B cell (primary cell): ENCODE measurements around the gene KCTD20. TPM values are rescaled to one million over a fixed set of nuclear protein-coding genes. Genes with fewer than 3 reads are reported as not detected.

ENCODE experiments used
- ATAC-seq: fragments of 200-7000 bp; cut with Tn5 transposase; one replicate; pipeline ENCODE4 v1.10.0; 2021; ENCODE audit warnings: low read depth, mild to moderate bottlenecking, moderate number of reproducible peaks, moderate library complexity
- CTCF ChIA-PET: fragments of 350-600 bp; sonication (Branson Sonifier 250); formaldehyde crosslinking; loops from one replicate; lab custom pipeline; 2021; ENCODE audit warnings: antibody characterized with exemption, inconsistent platforms; lab: Charles Lee
- POLR2A ChIA-PET: fragments of 350-600 bp; sonication (Branson Sonifier 250); formaldehyde crosslinking; loops from one replicate; lab custom pipeline; 2021; ENCODE audit warnings: antibody characterized with exemption; lab: Charles Lee
- DNase-seq: peaks from one replicate; pipeline ENCODE4 v3.0.0; 2013
- H2AFZ ChIP-seq: 2 replicates; pipeline ENCODE4 v1.6.1; 2012; ENCODE audit warnings: mild to moderate bottlenecking, low read depth, low read length; ENCODE audit not compliant: insufficient read depth, poor library complexity, severe bottlenecking
- H3K27ac ChIP-seq, 2 donors: 1 replicate in 1 of 2; 2 replicates in 1 of 2; pipeline ENCODE4 v1.5.1; 2012 to 2013; ENCODE audit warnings: low read length in 2 of 2, mild to moderate bottlenecking in 2 of 2, moderate library complexity in 1 of 2
- H3K27me3 ChIP-seq, 4 experiments: fragments of 200-600 bp in 1 of 4; sonication (generic) in 1 of 4; replicated peaks in 1 of 4; 1 replicate in 2 of 4; 2 replicates in 2 of 4; pipeline versions ENCODE4 v1.6.1 to v1.7.0; 2013 to 2016; ENCODE audit warnings: low read length in 3 of 4, mild to moderate bottlenecking in 2 of 4, mixed read lengths in 1 of 4, moderate library complexity in 1 of 4; ENCODE audit not compliant: insufficient read depth in 4 of 4, control insufficient read depth in 3 of 4; ENCODE audit errors: control extremely low read depth in 1 of 4
- H3K36me3 ChIP-seq, 2 experiments: replicated peaks in 1 of 2; 1 replicate in 1 of 2; 2 replicates in 1 of 2; pipeline versions ENCODE4 v1.6.1 to v1.7.1; 2013; ENCODE audit warnings: low read length in 1 of 2; ENCODE audit not compliant: insufficient read depth in 2 of 2, control insufficient read depth in 1 of 2; ENCODE audit errors: control extremely low read depth in 1 of 2, extremely low read depth in 1 of 2
- H3K4me1 ChIP-seq, 2 donors: fragments of 200-600 bp in 1 of 2; sonication (generic) in 1 of 2; 1 replicate in 1 of 2; 2 replicates in 1 of 2; pipeline versions ENCODE4 v1.5.1 to v1.6.1; 2013 to 2017; ENCODE audit warnings: low read length in 2 of 2; ENCODE audit not compliant: control insufficient read depth in 2 of 2, insufficient read depth in 2 of 2
- H3K4me2 ChIP-seq: replicated peaks from 2 replicates; pipeline ENCODE3; 2012; ENCODE audit warnings: mild to moderate bottlenecking, low read depth, low read length; ENCODE audit not compliant: poor library complexity, severe bottlenecking
- H3K4me3 ChIP-seq, 5 experiments: fragments of 200-600 bp in 1 of 5; sonication (generic) in 1 of 5; 1 replicate in 3 of 5; 2 replicates in 2 of 5; pipeline versions ENCODE4 v1.5.1 to v1.7.0; 2011 to 2016; ENCODE audit warnings: low read length in 4 of 5, mild to moderate bottlenecking in 4 of 5, low read depth in 2 of 5, control low read depth in 1 of 5, moderate library complexity in 1 of 5; ENCODE audit not compliant: insufficient read depth in 1 of 5; ENCODE audit errors: control extremely low read depth in 1 of 5, extremely low read depth in 1 of 5
- H3K79me2 ChIP-seq: fragments of 200-600 bp; sonication (generic); one replicate; pipeline ENCODE4 v1.6.0; 2016; ENCODE audit warnings: low read length; ENCODE audit not compliant: control insufficient read depth, insufficient read depth
- H3K9ac ChIP-seq: fragments of 200-600 bp; sonication (generic); 2 replicates; pipeline ENCODE4 v1.6.1; 2017; ENCODE audit warnings: mild to moderate bottlenecking, low read length, moderate library complexity
- H3K9me3 ChIP-seq, 3 donors: one replicate each; pipeline versions ENCODE4 v1.6.1 to v1.7.1; 2013; ENCODE audit warnings: low read length in 2 of 3; ENCODE audit not compliant: control insufficient read depth in 2 of 3, insufficient read depth in 1 of 3; ENCODE audit errors: control extremely low read depth in 1 of 3
- H4K20me1 ChIP-seq: 2 replicates; pipeline ENCODE4 v1.6.0; 2012; ENCODE audit warnings: mild to moderate bottlenecking, low read length; ENCODE audit not compliant: insufficient read depth, control insufficient read depth, poor library complexity, severe bottlenecking
- H3K27ac Mint-ChIP-seq: one replicate; pipeline ENCODE4 v1.8.0; 2021; ENCODE audit warnings: mixed read lengths
- H3K27me3 Mint-ChIP-seq: one replicate; pipeline ENCODE4 v1.8.0; 2021; ENCODE audit warnings: mixed read lengths
- H3K4me1 Mint-ChIP-seq: one replicate; pipeline ENCODE4 v1.8.0; 2021; ENCODE audit warnings: mixed read lengths
- H3K4me3 Mint-ChIP-seq: one replicate; pipeline ENCODE4 v1.8.0; 2021; ENCODE audit warnings: mixed read lengths
- H3K9me3 Mint-ChIP-seq: one replicate; pipeline ENCODE4 v1.8.0; 2022; ENCODE audit warnings: mixed read lengths; ENCODE audit not compliant: insufficient read depth
- CTCF ChIP-seq: fragments of 200-600 bp; IDR thresholded peaks from one replicate; pipeline ENCODE4 v1.8.0; 2022; ENCODE audit warnings: antibody characterized with exemption, mild to moderate bottlenecking
- EZH2 ChIP-seq: IDR thresholded peaks from 2 replicates; pipeline ENCODE4 v1.6.1; 2012; ENCODE audit warnings: borderline replicate concordance, low read depth, mild to moderate bottlenecking, moderate library complexity, low read length; ENCODE audit not compliant: insufficient read depth, poor library complexity, severe bottlenecking
- WGBS: methylation state at CpG from one replicate; pipeline ENCODE4 v1.1.5; 2013; ENCODE audit warnings: missing lambda C conversion rate; ENCODE audit not compliant: insufficient coverage; 5-methylcytosine and 5-hydroxymethylcytosine counted together
- intact Hi-C: fragments of 100-400 bp; cut with micrococcal nuclease; formaldehyde crosslinking; loops from one replicate; pipeline ENCODE4 v1.10.0; 2022
- polyA plus RNA-seq: library from polyadenylated mRNA; depleted of rRNA; stranded (reverse); fragments of >200 nt; gene quantifications from 2 replicates; pipeline ENCODE4 v1.2.3, GENCODE V29; 2012
- total RNA-seq, 2 donors: library from RNA; stranded (reverse); fragments of 120-200 nt in 1 of 2; gene quantifications; 1 replicate in 1 of 2; 2 replicates in 1 of 2; pipeline versions ENCODE4 v1.2.3 to v1.2.4, GENCODE V29; 2013 to 2022

The KCTD20 gene
- total and polyA plus RNA-seq, 2 donors (not counting 1 experiment from before 2014, with no cell fraction given): 19.5 to 37.5 TPM

- H3K4me3 Mint-ChIP-seq: no peak overlapping the region
- H3K9me3 ChIP-seq: no peaks in the 10 kb centered on the region
- H3K4me3 ChIP-seq: no peak overlapping the region
- CTCF ChIA-PET: no interaction called here
- no peaks in the 10 kb centered on the region for H4K20me1 ChIP-seq
- DNase-seq (no peak), ATAC-seq (no peak)
- H3K27me3 Mint-ChIP-seq: no peaks in the 10 kb centered on the region
- WGBS: no CpG with 5 or more reads among the region's 3 CpGs
- H3K9ac ChIP-seq: no peak overlapping the region
- no peak overlapping the region for H3K27ac ChIP-seq
- no peak overlapping the region for H3K4me2 ChIP-seq
- POLR2A ChIA-PET: no interaction called here
- no peaks in the 10 kb centered on the region for H3K79me2 ChIP-seq
- peaks cover 1% of the 10 kb centered on the region for H3K4me1 Mint-ChIP-seq
- H2AFZ ChIP-seq: no peak overlapping the region
- H3K4me1 ChIP-seq: no peaks in the 10 kb centered on the region
- H3K36me3 ChIP-seq: peaks cover 4 to 53% of the 10 kb centered on the region in 2 experiments
- no peaks in the 10 kb centered on the region for H3K9me3 Mint-ChIP-seq
- intact Hi-C loops: no loop called here
- H3K27ac Mint-ChIP-seq: no peak overlapping the region
- TF ChIP-seq CTCF (no peak), EZH2 (no peak)
- H3K27me3 ChIP-seq: no peaks in the 10 kb centered on the region
Measured at GRCh38 chr6:36504181-36504580, 61.4 kb downstream of the KCTD20 start.

GRCh38 chr6:36504982-36505381 is 62.2 kb downstream of the KCTD20 start:
- ChIA-PET POLR2A (interaction anchor here (0.6 kb wide), 1 partner anchor 11 kb away, joined by 3 read pairs; no protein-coding TSS in a partner anchor), CTCF (no interaction called here)
- Mint-ChIP-seq H3K27ac (no peak overlapping the region), H3K27me3 (no peaks in the 10 kb centered on the region), H3K9me3 (no peaks in the 10 kb centered on the region), H3K4me1 (peaks cover 1% of the 10 kb centered on the region), H3K4me3 (no peak overlapping the region)
- Histone ChIP-seq H3K4me1 (no peaks in the 10 kb centered on the region), H3K79me2 (no peaks in the 10 kb centered on the region), H3K27ac (no peak overlapping the region), H3K36me3 (peaks cover 4 to 51% of the 10 kb centered on the region in 2 experiments), H3K27me3 (no peaks in the 10 kb centered on the region), H3K4me3 (no peak overlapping the region), H3K9me3 (peaks cover 0 to 6% (median 0%) of the 10 kb centered on the region in 3 donors), H3K4me2 (no peak overlapping the region), H2AFZ (no peak overlapping the region), H4K20me1 (no peaks in the 10 kb centered on the region), H3K9ac (no peak overlapping the region)
- TF ChIP-seq EZH2: no peak
- no peak for TF ChIP-seq CTCF
- intact Hi-C loops: no loop called here
- DNase-seq (no peak), ATAC-seq (no peak)
- WGBS: 100% methylated on average over 1 of the region's 2 CpGs
